ENCODE results near the gene ZER1.
A peak's percentile ranks its signal among the peaks of the same experiment; 100 is the strongest.

Gene ZER1

DNA sequence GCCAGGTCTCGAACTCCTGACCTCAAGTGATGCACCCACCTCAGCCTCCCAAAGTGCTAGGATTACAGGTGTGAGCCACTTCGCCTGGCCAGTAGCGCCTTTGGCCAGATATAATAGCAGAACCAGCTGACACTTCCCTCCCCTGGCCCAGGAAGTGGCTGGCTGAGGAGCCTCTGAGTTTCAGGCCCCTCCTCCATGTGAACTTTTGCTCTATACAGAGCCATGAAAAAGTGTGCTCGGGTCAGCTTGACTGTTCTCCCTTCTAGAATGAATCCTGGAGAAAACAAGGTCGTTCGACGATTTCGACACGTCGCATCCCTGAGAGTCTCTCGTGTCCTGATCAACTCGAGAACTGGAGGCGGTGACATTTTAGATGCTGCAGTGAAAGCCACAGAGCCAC is 39.2 kb downstream of the ZER1 start:
- no peaks in the 10 kb centered on the region for H3K4me1 ChIP-seq (ENCODE audit: control insufficient read depth, insufficient read depth, low read length)
- no peaks in the 10 kb centered on the region for H3K9me3 ChIP-seq (ENCODE audit: control insufficient read depth, low read length)
- no peak for DNase-seq (ENCODE audit: low read depth)
- H3K4me3 ChIP-seq (ENCODE audit: low read length): no peak overlapping the region
- H3K27me3 ChIP-seq (replicated peaks; ENCODE audit: control insufficient read depth, insufficient read depth, low read length): no peaks in the 10 kb centered on the region
- H3K9ac ChIP-seq (ENCODE audit: low read length): no peak overlapping the region
- H3K36me3 ChIP-seq (ENCODE audit: control insufficient read depth, insufficient read depth, low read length, severe bottlenecking): peaks cover 28% of the 10 kb centered on the region

GRCh38 chr9:128731691-128732090 is 40.0 kb downstream of the ZER1 start:
- H3K4me3 ChIP-seq (ENCODE audit: low read length): no peak overlapping the region
- DNase-seq (ENCODE audit: low read depth): no peak
- no peaks in the 10 kb centered on the region for H3K9me3 ChIP-seq (ENCODE audit: control insufficient read depth, low read length)
- no peak overlapping the region for H3K9ac ChIP-seq (ENCODE audit: low read length)
- no peaks in the 10 kb centered on the region for H3K4me1 ChIP-seq (ENCODE audit: control insufficient read depth, insufficient read depth, low read length)
- no peaks in the 10 kb centered on the region for H3K27me3 ChIP-seq (replicated peaks; ENCODE audit: control insufficient read depth, insufficient read depth, low read length)
- H3K36me3 ChIP-seq (ENCODE audit: control insufficient read depth, insufficient read depth, low read length, severe bottlenecking): peaks cover 24% of the 10 kb centered on the region

DNA sequence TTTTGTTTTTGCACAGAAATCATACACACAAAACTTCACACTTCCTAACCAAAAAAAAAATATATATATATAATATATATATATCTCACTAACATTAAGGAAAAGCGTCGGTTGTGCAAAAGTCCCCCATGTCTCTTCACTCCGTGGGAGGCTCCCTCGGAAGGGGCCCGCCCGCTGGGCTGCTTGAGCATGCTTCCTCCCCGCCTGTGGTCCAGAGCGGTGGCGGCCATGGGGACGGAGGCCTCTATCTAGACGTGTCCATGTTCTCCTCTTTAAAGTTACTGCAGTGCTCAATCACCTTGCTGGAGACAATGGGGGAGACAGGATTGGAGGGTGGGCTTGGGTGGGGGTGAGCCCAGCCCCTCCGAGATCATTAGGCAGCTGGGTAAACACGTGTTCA is 40.6 kb downstream of the ZER1 start:
- no peaks in the 10 kb centered on the region for H3K27me3 ChIP-seq (replicated peaks; ENCODE audit: control insufficient read depth, insufficient read depth, low read length)
- DNase-seq (ENCODE audit: low read depth): no peak
- no peak overlapping the region for H3K4me3 ChIP-seq (ENCODE audit: low read length)

GRCh38 chr9:128729766-128730517 is 41.8 kb downstream of the ZER1 start:
- no peaks in the 10 kb centered on the region for H3K27me3 ChIP-seq (replicated peaks; ENCODE audit: control insufficient read depth, insufficient read depth, low read length)
- no peak overlapping the region for H3K9ac ChIP-seq (ENCODE audit: low read length)
- no peaks in the 10 kb centered on the region for H3K9me3 ChIP-seq (ENCODE audit: control insufficient read depth, low read length)
- peaks cover 18% of the 10 kb centered on the region for H3K36me3 ChIP-seq (ENCODE audit: control insufficient read depth, insufficient read depth, low read length, severe bottlenecking)
- H3K4me1 ChIP-seq (ENCODE audit: control insufficient read depth, insufficient read depth, low read length): no peaks in the 10 kb centered on the region
- no peak for DNase-seq (ENCODE audit: low read depth)
- H3K4me3 ChIP-seq (ENCODE audit: low read length): no peak overlapping the region

More for the DNA sequence above, 40.6 kb downstream of the ZER1 start:
- H3K4me1 ChIP-seq (ENCODE audit: control insufficient read depth, insufficient read depth, low read length): no peaks in the 10 kb centered on the region
- no peaks in the 10 kb centered on the region for H3K9me3 ChIP-seq (ENCODE audit: control insufficient read depth, low read length)
- no peak overlapping the region for H3K9ac ChIP-seq (ENCODE audit: low read length)
- peaks cover 24% of the 10 kb centered on the region for H3K36me3 ChIP-seq (ENCODE audit: control insufficient read depth, insufficient read depth, low read length, severe bottlenecking)

DNA sequence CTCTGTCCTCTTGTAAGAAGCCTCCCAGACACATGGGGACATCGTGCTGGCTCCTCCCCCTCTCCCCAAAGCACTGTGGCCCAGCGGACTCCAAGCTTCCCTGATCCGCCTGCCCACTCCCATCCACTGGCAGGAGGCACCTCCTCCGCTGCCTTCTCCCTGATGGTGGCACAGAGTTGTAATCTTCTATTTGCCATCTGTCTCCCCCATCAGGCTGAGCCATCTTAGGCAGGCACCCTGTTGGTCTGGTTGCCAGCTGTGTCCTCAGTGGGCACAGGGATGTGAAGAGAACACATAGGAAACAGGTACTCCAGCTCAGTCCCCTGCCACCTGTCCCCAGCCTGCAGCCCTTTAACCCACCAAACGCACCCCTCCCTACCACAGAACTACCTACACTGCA is 42.4 kb downstream of the ZER1 start:
- H3K4me1 ChIP-seq (ENCODE audit: control insufficient read depth, insufficient read depth, low read length): peaks cover 5% of the 10 kb centered on the region
- H3K27me3 ChIP-seq (replicated peaks; ENCODE audit: control insufficient read depth, insufficient read depth, low read length): no peaks in the 10 kb centered on the region
- no peak overlapping the region for H3K4me3 ChIP-seq (ENCODE audit: low read length)
- no peak overlapping the region for H3K9ac ChIP-seq (ENCODE audit: low read length)
- DNase-seq (ENCODE audit: low read depth): no peak
- H3K36me3 ChIP-seq (ENCODE audit: control insufficient read depth, insufficient read depth, low read length, severe bottlenecking): peaks cover 13% of the 10 kb centered on the region
- H3K9me3 ChIP-seq (ENCODE audit: control insufficient read depth, low read length): no peaks in the 10 kb centered on the region

- peaks cover 13% of the 10 kb centered on the region for H3K36me3 ChIP-seq (ENCODE audit: control insufficient read depth, insufficient read depth, low read length, severe bottlenecking)
- H3K27me3 ChIP-seq (replicated peaks; ENCODE audit: control insufficient read depth, insufficient read depth, low read length): no peaks in the 10 kb centered on the region
- peaks cover 9% of the 10 kb centered on the region for H3K4me1 ChIP-seq (ENCODE audit: control insufficient read depth, insufficient read depth, low read length)
- no peak overlapping the region for H3K4me3 ChIP-seq (ENCODE audit: low read length)
- no peak overlapping the region for H3K9ac ChIP-seq (ENCODE audit: low read length)
- no peak for DNase-seq (ENCODE audit: low read depth)
- H3K9me3 ChIP-seq (ENCODE audit: control insufficient read depth, low read length): no peaks in the 10 kb centered on the region
Measured at GRCh38 chr9:128728298-128728697, 43.4 kb downstream of the ZER1 start.

DNA sequence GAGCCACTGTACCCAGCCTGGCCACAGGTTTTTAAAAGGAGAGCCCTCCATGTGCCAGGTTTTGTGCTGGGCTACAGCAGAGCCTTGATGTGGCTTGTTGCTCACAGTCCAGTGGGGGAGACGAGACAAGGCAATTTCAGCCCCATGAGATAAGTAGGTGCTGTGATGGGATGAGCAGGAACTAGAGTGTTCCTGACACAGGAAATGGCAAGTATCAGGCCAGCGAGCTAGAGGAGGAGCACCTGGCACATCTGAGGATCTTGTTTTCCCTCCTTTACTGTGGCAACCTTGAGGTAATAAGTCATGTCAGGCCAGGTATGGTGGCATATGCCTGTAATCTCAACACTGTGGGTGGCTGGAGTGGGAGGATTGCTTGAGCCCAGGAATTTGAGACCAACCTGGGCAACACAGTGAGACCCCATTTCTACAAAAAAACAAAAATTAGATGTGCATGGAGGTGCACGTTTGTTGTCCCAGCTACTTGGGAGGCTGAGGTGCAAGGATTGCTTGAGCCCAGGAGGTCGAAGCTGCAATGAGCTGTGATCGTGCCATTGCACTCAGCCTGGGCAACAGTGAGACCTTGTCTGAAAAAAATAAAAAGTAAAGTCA is 44.0 kb downstream of the ZER1 start:
- Histone ChIP-seq H3K27me3 (replicated peaks; ENCODE audit: control insufficient read depth, insufficient read depth, low read length) (no peaks in the 10 kb centered on the region), H3K36me3 (ENCODE audit: control insufficient read depth, insufficient read depth, low read length, severe bottlenecking) (peaks cover 10% of the 10 kb centered on the region), H3K9me3 (ENCODE audit: control insufficient read depth, low read length) (no peaks in the 10 kb centered on the region), H3K4me3 (ENCODE audit: low read length) (no peak overlapping the region), H3K9ac (ENCODE audit: low read length) (no peak overlapping the region), H3K4me1 (ENCODE audit: control insufficient read depth, insufficient read depth, low read length) (peaks cover 9% of the 10 kb centered on the region)
- DNase-seq (ENCODE audit: low read depth): no peak

DNA sequence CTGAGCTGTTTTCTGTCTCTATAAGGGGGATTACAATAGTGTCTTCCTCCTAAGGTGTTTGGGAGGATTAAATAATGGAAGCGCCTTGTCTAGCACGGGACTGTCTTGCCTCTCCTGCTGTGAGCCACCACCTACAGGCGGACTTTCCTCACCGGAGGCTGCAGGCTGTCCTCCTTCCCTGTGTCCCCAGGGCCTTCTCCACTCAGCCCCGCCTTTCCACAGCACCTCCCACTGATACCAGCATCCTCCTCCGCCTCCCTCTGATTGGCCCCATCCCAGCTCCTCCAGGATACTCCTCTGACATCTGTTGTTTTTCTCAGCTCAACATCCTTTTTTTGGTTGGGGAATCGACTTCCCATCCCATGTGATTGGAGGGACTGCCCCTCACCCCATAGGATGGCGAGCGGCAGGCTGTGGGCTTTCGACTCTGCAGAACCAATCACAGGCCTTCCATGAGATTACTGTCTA is 46.9 kb downstream of the ZER1 start:
- Histone ChIP-seq H3K9ac (ENCODE audit: low read length) (peak overlapping the region; percentile 69), H3K27me3 (replicated peaks; ENCODE audit: control insufficient read depth, insufficient read depth, low read length) (no peaks in the 10 kb centered on the region), H3K9me3 (ENCODE audit: control insufficient read depth, low read length) (no peaks in the 10 kb centered on the region), H3K36me3 (ENCODE audit: control insufficient read depth, insufficient read depth, low read length, severe bottlenecking) (no peaks in the 10 kb centered on the region), H3K4me3 (ENCODE audit: low read length) (peak overlapping the region; percentile 88), H3K4me1 (ENCODE audit: control insufficient read depth, insufficient read depth, low read length) (peaks cover 9% of the 10 kb centered on the region)
- peak; percentile 45 for DNase-seq (ENCODE audit: low read depth)

DNA sequence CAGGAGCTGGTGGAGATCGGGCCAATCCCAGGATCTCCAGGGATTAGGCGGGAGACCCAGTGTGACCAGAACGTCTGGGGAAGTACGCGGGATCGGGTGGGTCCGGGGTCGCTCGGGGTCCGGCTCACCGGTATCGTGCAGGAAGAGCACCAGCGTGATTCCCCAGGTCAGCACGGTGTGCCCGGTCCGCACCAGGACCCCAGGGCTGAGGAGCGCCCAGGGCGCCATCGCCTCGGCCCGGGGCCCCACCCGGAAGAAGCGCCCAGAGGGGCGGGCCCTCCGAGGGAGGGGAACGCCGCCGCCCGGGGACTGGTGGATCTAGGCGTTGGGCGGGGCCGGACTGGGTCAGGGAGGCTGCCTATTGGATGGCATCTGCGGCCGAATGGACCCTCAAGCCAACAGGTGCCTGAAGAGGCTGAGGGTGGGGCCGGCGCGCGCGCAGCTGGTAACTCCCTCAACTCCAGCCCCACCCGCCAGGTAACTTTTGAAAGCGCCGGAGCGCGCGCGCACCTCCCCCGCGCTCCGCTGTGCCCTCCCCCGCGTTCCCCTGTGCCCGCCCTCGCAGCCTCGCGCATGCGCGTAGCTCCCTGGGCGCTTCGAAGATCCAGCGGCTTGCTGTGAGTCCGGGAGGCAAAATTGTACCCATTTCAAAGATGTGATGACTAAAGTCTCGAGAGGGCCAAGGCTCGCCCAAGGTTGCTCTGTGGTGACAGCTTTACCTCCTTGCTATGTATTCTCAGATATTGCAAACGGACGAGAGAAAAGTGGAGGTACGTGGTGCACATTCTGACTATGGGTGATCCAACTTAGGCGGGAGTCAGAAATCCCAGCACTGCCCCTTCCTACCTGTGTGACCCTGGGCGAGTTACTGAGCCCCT is 47.6 kb downstream of the ZER1 start, which contains the start of gene ZDHHC12:
ZDHHC12 (minus strand) TSS at position 262 of the 878 bp plus-strand sequence; CDS start at position 228, 34 bp downstream.
- no peaks in the 10 kb centered on the region for H3K9me3 ChIP-seq (ENCODE audit: control insufficient read depth, low read length)
- DNase-seq (ENCODE audit: low read depth): peak; percentile 93
- no peaks in the 10 kb centered on the region for H3K36me3 ChIP-seq (ENCODE audit: control insufficient read depth, insufficient read depth, low read length, severe bottlenecking)
- H3K9ac ChIP-seq (ENCODE audit: low read length): peak within 1 kb of the TSS; percentile 86
- H3K4me3 ChIP-seq (ENCODE audit: low read length): peak within 1 kb of the TSS; percentile 88
- peaks cover 9% of the 10 kb centered on the region for H3K4me1 ChIP-seq (ENCODE audit: control insufficient read depth, insufficient read depth, low read length)
- H3K27me3 ChIP-seq (replicated peaks; ENCODE audit: control insufficient read depth, insufficient read depth, low read length): no peaks in the 10 kb centered on the region

GRCh38 chr9:128723352-128723865 is 48.3 kb downstream of the ZER1 start:
- DNase-seq (ENCODE audit: low read depth): peak; percentile 7

More at GRCh38 chr9:128723352-128723865, 48.3 kb downstream of the ZER1 start:
- Histone ChIP-seq H3K27me3 (replicated peaks; ENCODE audit: control insufficient read depth, insufficient read depth, low read length) (no peaks in the 10 kb centered on the region), H3K9me3 (ENCODE audit: control insufficient read depth, low read length) (no peaks in the 10 kb centered on the region), H3K4me3 (ENCODE audit: low read length) (peak overlapping the region; percentile 88), H3K9ac (ENCODE audit: low read length) (peak overlapping the region; percentile 86), H3K36me3 (ENCODE audit: control insufficient read depth, insufficient read depth, low read length, severe bottlenecking) (no peaks in the 10 kb centered on the region), H3K4me1 (ENCODE audit: control insufficient read depth, insufficient read depth, low read length) (peaks cover 9% of the 10 kb centered on the region)

All from adipocyte (in vitro differentiated cells).